Cortex of kidney (tissue), 1 donor: Measurements from ENCODE around the gene HOXB1.

Experiments used
- DNase-seq: peaks from one replicate; lab custom pipeline; 2025; lab: John Stamatoyannopoulos, UW

The HOXB1 gene

DNA sequence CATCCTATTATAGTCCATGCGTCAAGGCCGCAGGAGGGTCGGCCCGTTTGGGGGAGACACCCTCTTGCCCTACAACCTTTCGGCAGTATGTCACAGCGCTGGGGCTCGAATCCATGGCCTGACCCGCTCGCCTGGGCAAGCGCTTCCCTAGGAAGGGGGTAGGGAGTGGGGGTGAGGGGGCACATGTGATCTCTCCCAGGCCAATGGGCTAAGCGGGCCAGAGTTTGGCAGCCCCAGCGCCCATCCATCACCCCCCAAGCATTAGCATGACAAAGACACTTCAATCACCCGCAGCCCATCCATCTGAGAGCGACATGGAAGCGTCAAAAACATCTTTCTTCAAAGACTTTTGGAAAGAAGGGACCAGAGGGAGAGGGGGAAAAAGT lies at the start of gene HOXB1:
Gene HOXB1 (minus strand): TSS at position 125 of the 386 bp plus-strand sequence. CDS start 107 bp downstream, at position 18.
- DNase-seq = no peak

DNA sequence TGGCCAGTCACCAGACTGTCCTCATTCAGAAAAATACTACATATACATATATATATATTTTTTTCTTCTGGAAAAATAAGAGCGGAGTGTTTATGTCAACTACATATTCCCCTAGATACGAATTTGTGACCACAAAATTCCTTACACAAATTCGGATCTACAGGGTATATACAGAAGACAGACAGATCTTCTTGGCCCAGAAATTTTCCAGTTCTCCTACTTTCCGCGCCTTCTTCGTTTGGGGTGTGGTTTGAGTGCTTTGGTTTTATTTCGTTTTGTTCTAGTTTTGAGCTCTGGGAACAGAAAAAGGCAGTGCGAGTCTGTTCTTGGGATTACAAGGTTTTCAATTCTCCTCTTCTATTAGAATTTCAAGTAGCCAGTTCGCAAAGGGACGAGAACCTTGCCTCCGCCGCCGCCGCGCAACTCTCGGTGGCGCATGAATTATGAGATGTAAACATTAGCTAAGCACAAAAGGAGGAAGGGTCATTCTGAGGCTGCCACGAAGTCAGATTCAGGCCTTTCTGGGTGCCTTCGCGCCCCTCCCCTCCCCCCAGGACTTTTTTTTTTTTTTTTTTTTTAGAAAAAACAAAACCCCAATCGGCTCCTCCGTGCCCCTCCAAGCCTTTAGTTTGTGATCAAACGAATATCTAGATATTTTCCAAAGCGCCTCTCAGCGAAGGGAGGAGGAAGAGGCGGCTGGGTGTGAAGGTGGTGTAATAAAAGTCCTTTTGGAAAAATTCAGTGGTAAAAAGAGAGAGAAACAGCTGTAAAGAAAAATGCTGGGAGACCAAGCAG lies 49.1 kb upstream of the HOXB1 start:
- no peak for DNase-seq

DNA sequence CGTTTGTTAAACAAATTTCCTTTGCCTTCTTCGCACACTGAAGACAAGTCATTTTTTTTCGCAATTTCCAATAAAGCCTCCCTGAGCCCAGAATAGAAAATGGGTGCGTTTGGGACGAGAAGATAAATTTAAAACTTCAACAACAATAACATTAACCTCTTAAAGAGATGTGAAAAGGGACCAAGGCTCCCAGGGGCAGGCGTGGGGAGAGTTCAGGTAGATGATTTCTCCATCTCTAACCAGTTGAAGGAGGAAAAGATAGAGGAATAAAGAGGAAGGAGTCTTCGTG lies 48.6 kb upstream of the HOXB1 start:
- no peak for DNase-seq

DNA sequence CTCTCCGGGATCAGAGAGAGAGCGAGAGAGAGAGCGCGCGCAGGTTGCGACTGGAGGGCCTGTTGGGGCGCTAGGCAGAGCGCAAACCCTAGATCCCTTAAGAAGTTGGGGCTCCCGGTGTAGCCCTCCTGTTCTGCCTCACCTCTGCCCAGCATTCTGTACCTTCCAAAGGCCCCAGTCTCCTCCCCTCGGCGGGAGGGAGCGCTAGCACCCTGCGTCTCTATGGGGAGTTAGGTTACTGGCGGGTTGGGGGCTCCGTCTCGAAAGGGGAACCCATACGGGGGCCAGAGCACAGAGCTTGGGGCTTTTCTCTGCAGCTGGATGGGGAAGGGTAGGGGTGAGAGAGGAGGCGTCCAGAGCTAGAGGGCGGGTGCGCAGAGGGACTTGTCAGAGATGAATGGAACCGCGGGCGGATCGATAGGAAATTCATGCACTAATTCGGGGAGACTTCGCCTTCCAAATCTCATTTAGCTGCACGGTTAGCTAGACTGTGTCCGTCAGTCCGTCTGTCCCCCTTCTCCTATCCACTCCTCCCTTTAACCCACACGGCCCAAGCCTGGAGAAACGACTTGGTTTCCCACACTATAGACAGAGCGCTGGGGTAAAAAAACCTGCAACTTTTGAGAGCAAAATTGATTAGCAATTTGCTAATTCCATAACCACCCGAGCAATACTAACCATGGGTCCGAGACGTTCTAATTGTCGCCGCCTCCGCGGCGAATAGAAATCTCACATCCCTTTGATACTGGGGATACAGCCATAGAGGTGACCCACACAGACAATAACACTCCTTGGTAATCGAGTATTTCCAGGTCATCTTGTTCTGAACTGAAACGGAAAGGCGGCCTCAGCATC lies 48.0 kb upstream of the HOXB1 start:
- no peak for DNase-seq

DNA sequence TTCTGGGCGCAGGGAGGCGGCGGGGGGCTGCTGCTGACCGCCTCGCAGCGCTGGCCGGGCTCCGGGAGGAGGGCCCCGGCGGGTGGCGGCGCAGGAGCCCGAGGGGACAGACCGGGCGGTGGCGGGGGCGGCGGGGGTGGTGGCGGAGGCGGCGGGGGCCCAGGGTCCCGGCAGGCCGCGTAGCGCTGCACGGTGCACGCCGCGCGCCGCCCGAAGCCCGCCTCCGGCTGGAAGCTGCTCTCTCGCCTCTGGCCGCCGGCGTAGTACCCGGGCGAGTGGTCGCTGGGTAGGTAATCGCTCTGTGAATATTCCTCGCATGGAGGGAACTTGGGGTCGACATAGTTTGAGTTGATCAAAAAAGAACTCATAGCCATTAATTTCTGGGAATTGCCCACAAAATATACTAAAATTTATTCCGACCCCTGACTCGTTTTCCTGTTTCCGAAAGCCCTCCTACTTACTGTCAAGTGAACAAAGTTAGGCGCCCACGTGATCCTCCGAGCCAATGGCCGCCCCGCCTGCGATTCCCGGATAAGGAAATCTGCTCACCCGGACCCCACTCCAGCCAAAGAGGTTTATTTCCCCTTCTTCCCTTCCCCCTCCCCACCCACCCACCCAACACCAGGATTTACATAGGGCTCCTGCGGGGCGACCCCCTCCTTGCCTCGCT lies 47.3 kb upstream of the HOXB1 start, which contains the start of gene HOXB4:
Gene HOXB4 (minus strand): TSS at position 405 of the 670 bp plus-strand sequence. CDS start 31 bp downstream, at position 374.
- no peak for DNase-seq

DNA sequence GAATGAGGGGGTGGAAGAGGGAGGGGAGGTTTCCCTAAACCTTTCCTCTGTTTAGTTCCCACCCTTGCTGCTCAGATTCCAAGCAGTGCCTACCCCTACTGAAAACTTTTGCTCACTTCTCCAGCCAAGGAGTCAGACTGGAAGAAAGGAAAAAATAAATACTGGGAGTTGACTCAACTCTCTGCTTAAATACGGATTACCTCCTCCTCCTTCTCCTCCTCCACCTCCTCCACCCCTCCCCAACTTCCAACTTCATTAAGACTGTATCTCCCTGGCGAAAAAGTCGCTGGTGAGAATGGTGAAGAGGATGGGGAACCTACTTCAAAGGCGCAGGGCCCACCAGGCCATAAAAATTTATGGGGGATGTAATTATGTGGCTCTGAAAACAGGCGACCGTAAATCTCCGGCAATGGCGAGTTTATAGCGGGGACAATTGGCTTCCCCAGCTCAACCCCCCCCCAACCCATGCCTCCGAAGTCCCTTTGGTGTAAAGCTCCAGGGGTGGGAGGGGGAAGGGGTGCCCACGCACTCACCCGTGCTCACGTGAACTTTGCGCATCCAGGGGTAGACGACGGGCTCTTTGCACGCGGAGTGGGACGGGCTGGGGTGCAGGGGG lies 46.6 kb upstream of the HOXB1 start:
- no peak for DNase-seq

DNA sequence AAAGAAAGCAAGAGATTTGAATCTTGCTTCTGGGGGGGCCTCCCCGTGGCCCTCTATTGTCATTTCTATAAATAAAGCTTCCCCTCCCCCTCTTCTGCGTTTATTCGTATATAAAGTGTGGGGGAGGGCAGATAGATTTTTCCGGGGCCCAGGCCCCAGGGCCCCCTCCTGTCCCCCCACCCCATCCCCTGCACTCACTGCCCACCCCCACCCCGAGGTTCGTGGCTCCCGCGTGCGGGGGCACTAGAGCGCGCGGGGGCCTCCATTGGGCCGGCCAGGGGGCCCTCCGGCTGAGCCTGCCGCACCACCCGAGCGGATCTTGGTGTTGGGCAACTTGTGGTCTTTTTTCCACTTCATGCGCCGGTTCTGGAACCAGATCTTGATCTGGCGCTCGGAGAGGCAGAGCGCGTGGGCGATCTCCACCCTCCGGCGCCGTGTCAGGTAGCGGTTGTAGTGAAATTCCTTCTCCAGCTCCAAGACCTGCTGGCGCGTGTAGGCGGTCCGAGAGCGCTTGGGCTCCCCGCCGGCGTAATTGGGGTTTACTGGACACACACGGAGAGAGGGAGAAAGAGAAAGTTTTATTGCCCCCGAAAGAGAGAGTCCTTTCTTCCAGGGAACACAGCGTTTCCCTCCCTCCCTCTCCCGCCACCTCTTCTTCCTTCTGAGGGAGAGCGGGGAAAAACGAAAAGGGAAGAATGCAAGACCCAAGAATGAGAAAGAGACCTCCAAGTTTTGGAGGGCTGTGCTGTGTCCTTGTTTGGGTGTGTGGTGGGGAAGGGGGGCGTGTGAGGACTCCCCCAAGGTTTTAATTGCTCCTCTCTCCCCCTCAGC lies 45.9 kb upstream of the HOXB1 start:
- no peak for DNase-seq

DNA sequence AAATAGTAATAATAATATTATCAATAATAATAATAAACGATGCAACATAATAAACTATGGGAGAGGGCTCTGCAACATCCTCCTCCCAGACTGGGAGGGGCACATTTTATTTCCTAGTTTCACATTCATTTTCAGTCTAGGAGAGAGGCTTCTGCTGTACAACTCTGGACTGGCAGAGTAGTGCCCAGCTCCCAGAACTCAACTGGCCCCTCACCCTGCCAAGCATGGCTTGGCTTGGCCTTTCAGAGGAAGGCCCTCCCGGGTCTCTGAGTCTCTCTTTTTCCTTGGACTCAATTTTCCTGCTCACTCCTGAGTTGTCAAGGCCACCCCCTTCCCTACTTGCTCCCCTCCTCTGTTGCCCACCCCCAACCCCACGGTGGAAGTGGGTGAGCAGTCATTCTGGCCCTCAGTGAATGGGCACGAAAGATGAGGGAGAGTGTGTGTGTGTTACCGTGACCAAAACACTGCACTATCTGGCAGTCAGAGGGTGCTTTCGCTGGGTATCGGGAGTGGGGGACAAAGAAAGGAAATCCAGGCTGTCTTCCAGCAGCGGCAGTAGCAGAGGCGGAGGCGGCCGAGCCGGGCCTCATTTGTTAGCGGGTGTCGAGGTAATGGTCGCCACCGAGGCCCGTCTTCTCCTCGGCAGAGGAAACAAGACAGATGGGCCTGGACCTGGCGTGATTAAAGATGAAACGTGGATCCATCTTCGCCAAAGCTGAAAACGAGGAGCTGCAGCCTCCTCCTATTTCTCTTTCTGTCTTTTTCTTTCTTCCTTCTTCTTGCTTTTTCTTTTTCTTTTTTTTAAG lies 45.1 kb upstream of the HOXB1 start:
- no peak for DNase-seq

DNA sequence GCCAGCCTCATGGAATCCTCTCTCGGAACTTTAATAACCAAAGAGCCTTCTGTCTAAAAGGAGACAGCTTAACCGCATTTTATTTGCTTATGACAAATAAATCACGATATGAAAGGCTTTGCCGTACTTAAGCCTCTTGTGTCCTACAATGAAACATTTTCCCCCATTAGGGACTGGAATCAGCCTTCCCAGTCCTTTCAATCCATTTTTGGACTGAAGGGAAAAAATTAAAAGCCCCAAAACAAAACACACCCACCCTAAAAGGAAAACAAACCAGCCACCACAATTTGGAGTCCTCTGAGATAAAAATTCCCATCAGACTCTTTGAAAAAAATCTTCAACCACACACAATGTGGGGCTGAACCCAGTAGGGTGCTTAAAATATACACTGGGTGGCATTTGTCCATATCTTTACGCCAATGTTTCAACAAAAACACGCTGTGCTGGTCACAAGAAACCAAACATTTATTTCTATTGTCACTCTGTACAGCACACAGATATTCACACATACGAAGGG lies 44.3 kb upstream of the HOXB1 start:
- no peak for DNase-seq

DNA sequence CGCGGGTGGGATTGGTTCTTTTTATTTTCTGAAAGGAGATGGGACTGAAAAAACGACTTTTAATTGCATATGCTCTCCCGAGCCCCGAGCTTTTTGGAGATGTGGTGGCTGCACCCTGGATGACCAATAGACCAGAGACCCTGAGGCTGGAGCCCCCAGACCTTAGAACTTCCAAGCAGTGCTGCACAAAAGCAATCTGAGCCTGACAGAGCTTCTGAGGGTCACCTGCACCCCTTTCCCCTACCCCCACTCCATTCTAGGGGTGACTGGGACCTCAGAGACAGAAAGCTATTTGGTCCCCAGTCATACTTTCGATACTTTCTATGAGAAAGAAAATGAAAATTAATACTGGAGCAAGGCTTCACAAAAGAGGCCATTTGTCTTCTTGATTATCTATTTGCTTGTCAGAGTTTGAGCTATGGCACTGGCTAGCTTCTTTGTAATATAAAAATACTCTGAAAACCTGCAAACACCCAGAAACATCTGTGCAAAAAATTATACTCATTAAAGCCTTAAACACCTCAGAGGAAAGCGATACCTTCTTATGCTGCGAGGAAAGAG lies 43.8 kb upstream of the HOXB1 start:
- DNase-seq = no peak

DNA sequence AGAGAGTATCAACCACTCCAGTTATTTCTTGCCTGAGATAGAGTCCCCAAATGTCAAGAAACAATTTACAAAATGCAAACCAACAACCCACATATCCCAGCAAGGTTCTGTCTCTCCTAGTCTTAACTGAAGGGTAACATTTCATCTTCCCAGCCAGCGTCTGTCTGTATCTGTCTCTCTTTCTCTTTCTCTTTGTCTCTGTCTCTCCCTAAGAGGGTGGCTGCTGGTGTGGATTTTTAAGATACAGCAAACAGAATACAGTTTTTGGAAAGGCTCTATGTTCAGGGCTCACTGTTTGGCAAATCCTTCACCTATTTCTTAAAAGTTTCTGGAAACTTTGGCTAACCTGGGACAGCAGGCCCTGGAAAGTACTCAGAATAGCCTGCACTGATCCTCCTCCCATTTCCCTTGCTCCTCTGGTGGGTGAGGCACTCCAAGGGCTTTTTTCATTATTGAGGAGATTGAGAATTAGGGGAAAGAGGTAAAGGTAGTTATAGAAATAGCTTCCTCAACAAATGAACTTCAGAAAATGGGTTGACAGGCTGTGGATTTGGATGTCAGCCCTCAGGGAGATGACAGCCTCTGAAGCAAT lies 41.1 kb upstream of the HOXB1 start:
- no peak for DNase-seq

DNA sequence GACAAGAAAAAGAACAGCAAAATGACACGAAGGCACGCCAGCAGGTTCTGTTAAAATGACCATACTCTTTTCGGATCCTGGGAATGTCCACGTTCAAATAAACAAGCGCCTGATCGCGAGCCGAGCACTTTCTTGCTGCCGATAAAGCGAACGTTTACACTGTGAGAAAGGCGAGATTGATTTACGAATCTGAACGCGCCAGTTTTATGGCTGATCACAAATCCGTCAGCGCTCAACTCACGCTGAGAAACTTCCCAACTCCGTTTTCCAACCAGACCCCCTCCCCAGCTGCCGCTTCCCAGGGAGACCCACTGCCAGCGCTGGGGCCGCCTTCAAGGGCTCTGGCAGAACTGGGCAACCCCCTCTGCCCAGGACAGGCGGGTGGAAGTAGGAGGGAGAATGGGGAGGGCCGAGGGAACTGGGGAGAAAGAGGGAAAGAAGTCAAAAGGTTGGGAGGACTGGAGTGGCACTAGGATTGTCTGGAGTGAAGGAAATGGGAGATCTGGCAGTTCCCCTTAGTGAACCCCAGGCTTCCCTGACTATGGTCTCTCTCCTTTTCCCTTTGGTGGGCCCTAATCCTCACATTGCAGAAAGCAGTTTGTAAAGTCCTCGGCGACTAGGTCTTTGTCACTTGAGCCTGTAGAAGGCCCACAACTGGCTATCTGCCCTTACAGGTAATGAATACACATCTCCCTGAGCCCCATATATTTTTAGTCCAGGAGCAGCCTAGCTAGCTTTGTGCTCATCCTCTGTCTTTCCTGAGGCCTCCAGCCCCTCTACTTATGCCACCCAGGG lies 40.4 kb upstream of the HOXB1 start:
- no peak for DNase-seq

DNA sequence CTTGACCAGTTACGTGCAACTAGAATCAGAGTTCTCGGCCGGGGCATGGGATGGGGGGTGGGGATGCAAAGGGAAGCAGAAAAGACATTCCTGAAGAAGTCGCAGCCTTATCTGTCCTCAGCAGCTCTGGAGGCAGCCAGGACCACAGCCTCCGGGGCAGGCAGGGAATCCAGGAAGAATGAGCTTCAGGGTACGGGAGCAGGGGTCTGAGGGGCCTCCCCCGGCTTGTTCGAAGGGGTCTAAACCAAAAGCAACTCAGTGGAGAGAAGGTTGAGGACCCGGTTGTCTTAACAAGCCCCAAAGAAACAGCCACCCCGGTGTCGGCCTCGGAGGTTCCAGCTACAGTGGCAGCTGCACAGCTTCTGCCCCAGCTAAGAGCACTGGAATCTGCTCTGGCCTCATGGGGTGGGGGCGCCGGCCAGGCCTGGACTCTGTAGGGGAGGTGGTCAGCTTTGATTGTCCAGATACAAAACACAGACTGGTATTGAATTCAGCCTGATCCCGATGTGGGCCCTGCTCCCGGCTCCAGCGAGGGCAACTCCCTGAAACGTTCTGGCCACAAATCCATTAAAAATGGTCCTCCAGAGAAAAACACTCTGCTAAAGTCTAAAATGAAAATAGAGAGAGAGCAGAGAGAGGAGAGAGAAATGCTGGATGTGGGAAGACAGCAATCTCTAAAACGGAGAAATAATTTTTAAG lies 39.7 kb upstream of the HOXB1 start:
- DNase-seq = no peak

DNA sequence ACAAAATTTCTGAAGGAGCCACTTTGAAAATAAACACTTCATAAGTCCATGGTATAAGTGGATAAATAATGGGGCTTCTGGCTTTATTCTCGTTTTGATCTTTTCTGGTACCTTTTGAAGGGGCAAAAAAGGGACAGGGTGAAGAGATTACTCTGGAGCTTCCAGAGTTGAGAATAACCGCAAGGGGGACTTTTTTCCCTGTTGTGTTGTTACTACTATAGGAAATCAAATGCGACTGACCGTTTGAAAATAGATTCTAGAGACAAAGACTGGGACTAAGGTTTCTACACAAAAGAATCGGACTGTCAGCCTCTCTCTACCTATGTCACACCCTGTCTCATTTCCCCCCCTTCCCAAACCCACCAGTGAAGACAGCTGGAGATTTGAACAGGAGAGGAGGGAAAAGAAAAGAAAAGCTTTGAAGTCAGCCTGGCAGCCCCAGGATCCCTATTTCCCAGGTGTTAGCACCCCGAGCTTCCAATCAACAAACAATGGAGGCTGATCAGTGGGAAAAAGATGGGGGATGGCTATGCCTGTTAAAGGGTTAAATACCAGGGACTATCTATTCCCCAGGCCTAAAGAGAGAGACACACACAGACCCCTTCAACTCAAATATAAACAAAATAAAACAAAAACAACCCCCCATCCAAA lies 39.0 kb upstream of the HOXB1 start:
- DNase-seq = no peak

DNA sequence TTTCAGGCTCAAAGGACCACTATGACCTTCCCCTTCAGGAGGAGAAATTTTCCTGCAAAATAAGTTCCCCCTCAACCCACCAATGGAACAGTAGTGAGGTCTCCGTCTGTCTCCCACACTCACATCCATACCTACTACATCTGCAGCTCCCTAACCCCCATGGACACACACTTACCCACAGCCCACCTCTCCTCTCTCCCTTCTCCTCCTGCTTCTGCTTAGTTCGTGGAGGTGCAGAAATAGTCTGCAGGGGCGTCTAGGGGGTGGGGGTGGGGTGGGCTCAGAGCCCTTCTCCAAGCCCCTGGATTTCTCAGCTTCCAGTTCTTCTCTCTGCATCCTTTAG lies 38.4 kb upstream of the HOXB1 start:
- no peak for DNase-seq

DNA sequence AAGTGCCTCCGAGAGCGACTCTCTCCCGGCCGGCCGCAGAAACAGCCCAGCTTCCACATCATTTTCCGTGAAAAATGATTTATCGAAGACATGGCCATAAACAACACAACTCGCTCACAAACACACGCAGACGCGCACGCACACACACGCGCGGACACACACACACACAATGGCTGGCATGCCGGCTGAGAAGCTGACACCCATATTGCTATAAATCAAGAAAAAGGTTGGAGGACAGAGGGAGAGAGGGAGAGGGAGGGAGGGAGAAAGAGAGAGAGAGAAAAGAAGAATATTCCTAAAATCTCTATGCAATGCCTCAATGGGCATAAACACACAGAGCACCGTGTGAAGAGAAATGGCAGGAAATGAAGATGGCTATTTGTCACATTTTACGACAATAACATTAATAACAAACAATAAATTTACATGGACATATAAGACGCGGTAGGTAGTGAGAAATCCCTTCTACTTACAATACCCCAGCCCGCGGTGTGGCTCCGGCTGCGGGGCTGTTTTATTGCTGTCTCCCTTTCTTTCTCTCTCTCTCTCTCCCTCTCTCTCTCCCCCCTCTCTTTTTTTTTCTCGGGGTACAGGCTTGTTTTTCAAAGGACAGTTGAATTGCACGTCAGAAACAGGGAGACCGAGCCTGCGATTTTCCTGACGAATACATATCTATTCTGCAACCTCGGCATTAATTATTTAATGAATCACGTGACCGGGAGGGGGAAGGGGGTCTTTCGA lies 37.9 kb upstream of the HOXB1 start:
- no peak for DNase-seq
